Measurements from ENCODE around the gene IQCH. TPM values are rescaled to one million over a fixed set of nuclear protein-coding genes. Genes with fewer than 3 reads are reported as not detected.

Gene IQCH
- total RNA-seq, 1 experiment from 2014 or later, result 1.1 TPM

DNA sequence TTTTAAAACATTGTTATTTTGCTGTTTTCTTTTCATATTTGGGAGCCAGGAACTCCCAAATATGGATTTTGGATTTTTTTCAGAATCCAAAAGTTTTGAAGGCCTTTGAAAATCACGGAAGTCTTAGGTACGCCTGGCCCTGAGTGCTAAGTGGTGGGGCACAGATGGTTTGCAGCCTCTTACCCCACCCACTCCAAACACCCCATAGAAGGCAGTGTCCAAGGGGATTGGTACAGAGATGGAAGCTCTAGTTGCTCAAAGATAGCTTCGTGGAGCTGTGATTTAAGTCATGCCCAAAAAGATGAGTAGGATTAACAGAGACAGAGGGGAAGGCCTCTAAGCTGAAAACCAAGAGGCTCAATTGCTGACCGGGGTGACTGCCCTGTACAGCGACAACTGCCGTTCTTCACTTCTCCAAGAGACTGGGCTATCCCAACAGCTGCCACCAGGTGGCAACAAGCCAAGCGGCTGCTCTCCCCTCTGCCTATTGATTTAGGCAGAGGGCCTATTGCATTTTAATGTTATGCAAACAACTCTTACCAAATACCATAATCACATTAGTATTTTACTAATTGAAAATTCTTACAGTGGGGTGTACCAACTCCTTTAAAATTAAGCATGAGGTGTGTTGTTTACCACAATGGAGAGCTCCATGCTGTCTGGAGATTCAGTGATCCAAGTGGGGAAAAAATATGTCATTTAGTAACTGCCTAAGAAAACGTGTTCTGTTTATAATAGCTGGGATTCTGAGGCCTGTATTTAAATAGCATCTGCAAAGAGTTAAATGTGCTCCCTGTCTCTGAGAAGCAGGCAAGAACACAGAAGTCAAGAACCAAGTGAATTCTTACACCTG, 202.3 kb downstream of the IQCH start:
- Mint-ChIP-seq H3K9me3 (peaks cover 24% of the 10 kb centered on the region in 2 experiments), H3K27me3 (ENCODE audit: low read depth) (peaks cover 7% of the 10 kb centered on the region), H3K36me3 (ENCODE audit: insufficient read depth in 1 of 3, low read depth in 3 of 3) (peaks cover 4 to 22% (median 17%) of the 10 kb centered on the region in 3 experiments; a peak in 5 of 7 replicates), H3K27ac (no peak overlapping the region), H3K4me1 (peaks cover 4 to 6% of the 10 kb centered on the region in 2 experiments; a peak in 1 of 4 replicates), H3K4me3 (no peak overlapping the region)
- Histone ChIP-seq H2BK120ac (ENCODE audit: low read depth, low read length, poor library complexity, severe bottlenecking) (no peak overlapping the region), H3K4me2 (ENCODE audit: insufficient read depth, insufficient read length, low read length) (no peak overlapping the region), H4K5ac (ENCODE audit: insufficient read length, low read depth, low read length) (no peak overlapping the region), H2BK20ac (ENCODE audit: low read depth, low read length, poor library complexity, severe bottlenecking) (no peak overlapping the region), H3K18ac (ENCODE audit: insufficient read length, low read depth, low read length) (no peak overlapping the region), H2AK5ac (ENCODE audit: insufficient read length, low read length) (no peak overlapping the region), H4K20me1 (ENCODE audit: control insufficient read depth, insufficient read depth, insufficient read length) (no peaks in the 10 kb centered on the region), H4K8ac (replicated peaks; ENCODE audit: insufficient read length, low read depth, low read length) (no peak overlapping the region), H3K23ac (ENCODE audit: insufficient read length, low read depth, low read length) (no peak overlapping the region), H3K27ac (ENCODE audit: insufficient read length, low read depth, low read length) (no peak overlapping the region), H2BK5ac (ENCODE audit: insufficient read length, low read length) (no peak overlapping the region), H3K14ac (ENCODE audit: insufficient read depth, low read length) (no peak overlapping the region), H3K4ac (ENCODE audit: low read depth, low read length) (no peak overlapping the region), H3K79me1 (ENCODE audit: insufficient read depth, low read depth, low read length, poor library complexity, severe bottlenecking) (no peaks in the 10 kb centered on the region), H4K91ac (ENCODE audit: insufficient read length, low read depth, low read length) (no peak overlapping the region), H3K9me3 (ENCODE audit: control insufficient read depth, low read depth, low read length) (no peaks in the 10 kb centered on the region), H3K9ac (ENCODE audit: extremely low read depth, insufficient read length, low read length) (no peak overlapping the region), H3K79me2 (ENCODE audit: insufficient read depth, low read length) (no peaks in the 10 kb centered on the region), H3K27me3 (ENCODE audit: insufficient read depth, low read length) (no peaks in the 10 kb centered on the region), H3K56ac (ENCODE audit: insufficient read length, low read depth, low read length) (no peak overlapping the region), H3K4me1 (ENCODE audit: insufficient read depth, low read length) (no peaks in the 10 kb centered on the region), H3K23me2 (ENCODE audit: insufficient read length, low read depth, low read length, poor library complexity, severe bottlenecking) (no peaks in the 10 kb centered on the region), H2AFZ (ENCODE audit: low read length) (no peak overlapping the region), H2BK15ac (ENCODE audit: low read depth, low read length) (no peak overlapping the region), H2BK12ac (ENCODE audit: insufficient read length, low read depth, low read length) (no peak overlapping the region), H3T11ph (ENCODE audit: low read length) (no peak overlapping the region)
- no CpG with 5 or more reads among the region's 8 CpGs for WGBS (ENCODE audit: extremely low coverage, insufficient read length, low lambda C conversion rate)
- peak; percentile 78 for DNase-seq
- peak; percentile 94 for TF ChIP-seq CTCF (conservative IDR thresholded peaks at IDR 0.05)

All from H9 (cell line).